HFFc6 (cell line): ENCODE results near the gene TTLL5. TPM values are rescaled to one million over a fixed set of nuclear protein-coding genes. Genes with fewer than 3 reads are reported as not detected.

Experiments used
- DNase-seq: peaks from one replicate; pipeline ENCODE4 v3.0.0-alpha.2; 2018
- H3K27ac Mint-ChIP-seq: 2 replicates; pipeline ENCODE4 v1.8.0; 2020; ENCODE audit warnings: mild to moderate bottlenecking, mixed read lengths
- H3K27me3 Mint-ChIP-seq: 2 replicates; pipeline ENCODE4 v1.8.0; 2021; ENCODE audit warnings: mild to moderate bottlenecking, moderate library complexity, mixed read lengths; ENCODE audit not compliant: insufficient read depth
- H3K36me3 Mint-ChIP-seq: 2 replicates; pipeline ENCODE4 v1.8.0; 2021; ENCODE audit warnings: low read depth, mixed read lengths
- H3K4me1 Mint-ChIP-seq: 2 replicates; pipeline ENCODE4 v1.8.0; 2020; ENCODE audit warnings: low read depth, mixed read lengths
- H3K4me3 Mint-ChIP-seq: 2 replicates; pipeline ENCODE4 v1.8.0; 2020; ENCODE audit warnings: mild to moderate bottlenecking, moderate library complexity, mixed read lengths
- H3K9me3 Mint-ChIP-seq: 2 replicates; pipeline ENCODE4 v1.8.0; 2020; ENCODE audit warnings: mild to moderate bottlenecking, mixed read lengths
- total RNA-seq, 6 experiments: library from RNA; stranded (reverse); fragmentation: NEBNext Ultra II Directional; extraction: Animal tissue kit (Norgen Biotek cat#: 25700); gene quantifications; 2 replicates in 1 of 6; 3 replicates in 5 of 6; pipeline ENCODE4 v1.2.3, GENCODE V29; 2021
- TF ChIP-seq, protein P1 (sequence below): fragments of 200-600 bp; sonication (generic); IDR thresholded peaks from 2 replicates; pipeline ENCODE4 v1.5.0; 2021; ENCODE audit warnings: antibody characterized with exemption, mild to moderate bottlenecking

TTLL5 gene
- total RNA-seq, 6 experiments from 2014 or later = 22.0 to 28.9 (median 25.0) TPM

- no peak overlapping the region for H3K4me3 Mint-ChIP-seq
- TF ChIP-seq, protein P1, sequence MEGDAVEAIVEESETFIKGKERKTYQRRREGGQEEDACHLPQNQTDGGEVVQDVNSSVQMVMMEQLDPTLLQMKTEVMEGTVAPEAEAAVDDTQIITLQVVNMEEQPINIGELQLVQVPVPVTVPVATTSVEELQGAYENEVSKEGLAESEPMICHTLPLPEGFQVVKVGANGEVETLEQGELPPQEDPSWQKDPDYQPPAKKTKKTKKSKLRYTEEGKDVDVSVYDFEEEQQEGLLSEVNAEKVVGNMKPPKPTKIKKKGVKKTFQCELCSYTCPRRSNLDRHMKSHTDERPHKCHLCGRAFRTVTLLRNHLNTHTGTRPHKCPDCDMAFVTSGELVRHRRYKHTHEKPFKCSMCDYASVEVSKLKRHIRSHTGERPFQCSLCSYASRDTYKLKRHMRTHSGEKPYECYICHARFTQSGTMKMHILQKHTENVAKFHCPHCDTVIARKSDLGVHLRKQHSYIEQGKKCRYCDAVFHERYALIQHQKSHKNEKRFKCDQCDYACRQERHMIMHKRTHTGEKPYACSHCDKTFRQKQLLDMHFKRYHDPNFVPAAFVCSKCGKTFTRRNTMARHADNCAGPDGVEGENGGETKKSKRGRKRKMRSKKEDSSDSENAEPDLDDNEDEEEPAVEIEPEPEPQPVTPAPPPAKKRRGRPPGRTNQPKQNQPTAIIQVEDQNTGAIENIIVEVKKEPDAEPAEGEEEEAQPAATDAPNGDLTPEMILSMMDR = 0 out of 2 replicates have a peak, but pooled peaks have one; percentile 30
- H3K27ac Mint-ChIP-seq = no peak overlapping the region
- peaks cover 13% of the 10 kb centered on the region; the same call in 1 of the 2 replicates for H3K4me1 Mint-ChIP-seq
- no peak for DNase-seq
- H3K27me3 Mint-ChIP-seq = no peaks in the 10 kb centered on the region
- H3K36me3 Mint-ChIP-seq = peaks cover 24% of the 10 kb centered on the region
- H3K9me3 Mint-ChIP-seq = no peaks in the 10 kb centered on the region
Observed at GRCh38 chr14:75793806-75794205, 132.8 kb downstream of the TTLL5 start.

DNA sequence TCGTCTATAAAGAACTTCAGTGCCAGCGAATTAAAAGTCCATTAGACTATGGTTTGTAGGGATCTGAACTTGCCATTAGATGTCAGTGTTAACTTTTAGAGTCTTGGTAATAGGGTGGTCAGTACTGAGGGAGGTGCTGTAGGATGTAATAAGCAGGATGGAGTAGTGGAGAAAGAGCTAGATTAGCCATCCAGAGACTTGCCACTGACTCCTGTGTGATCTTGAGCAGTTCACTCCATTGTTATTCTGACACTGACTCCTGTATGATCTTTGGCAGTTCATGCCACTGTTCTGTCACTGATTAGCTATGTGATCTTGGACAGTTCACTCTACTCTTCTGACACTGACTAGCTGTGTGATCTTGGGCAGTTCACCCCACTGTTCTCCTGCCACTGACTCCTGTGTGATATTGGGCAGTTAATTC is 133.6 kb downstream of the TTLL5 start:
- Mint-ChIP-seq H3K9me3 (no peaks in the 10 kb centered on the region), H3K36me3 (peaks cover 23% of the 10 kb centered on the region), H3K4me1 (peaks cover 13% of the 10 kb centered on the region; the same call in 1 of the 2 replicates), H3K27me3 (no peaks in the 10 kb centered on the region), H3K27ac (no peak overlapping the region), H3K4me3 (no peak overlapping the region)
- DNase-seq = peak; percentile 67
- TF ChIP-seq, protein P1 = peak; percentile 70

GRCh38 chr14:75800792-75801191 is 139.7 kb downstream of the TTLL5 start:
- TF ChIP-seq, protein P1 = peak; percentile 40
- H3K36me3 Mint-ChIP-seq = peaks cover 26% of the 10 kb centered on the region; the same call in 1 of the 2 replicates
- H3K27me3 Mint-ChIP-seq = no peaks in the 10 kb centered on the region; the same call in 1 of the 2 replicates
- H3K4me3 Mint-ChIP-seq = no peak overlapping the region
- DNase-seq = no peak
- H3K9me3 Mint-ChIP-seq = no peaks in the 10 kb centered on the region
- H3K4me1 Mint-ChIP-seq = no peaks in the 10 kb centered on the region
- H3K27ac Mint-ChIP-seq = no peak overlapping the region

DNA sequence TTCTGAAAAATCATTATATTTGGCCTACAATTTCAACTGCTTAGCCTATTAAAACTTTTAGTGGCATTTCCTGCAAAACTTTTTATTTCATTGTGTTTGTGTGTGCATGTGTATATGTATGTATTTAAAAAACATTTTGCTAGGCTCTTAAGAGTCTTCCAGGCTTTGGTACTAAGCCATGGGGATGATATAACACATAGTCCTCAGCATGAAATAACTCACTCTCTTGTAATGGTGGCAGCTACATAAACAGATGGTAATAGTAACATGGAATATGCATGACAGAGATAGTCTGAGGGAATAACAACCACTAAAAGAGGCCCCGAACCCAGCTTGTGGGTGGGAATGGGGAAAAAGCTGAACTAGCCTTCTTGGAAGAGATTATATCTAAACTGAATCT is 141.4 kb downstream of the TTLL5 start:
- TF ChIP-seq, protein P1 = no peak
- no peaks in the 10 kb centered on the region; the same call in 1 of the 2 replicates for H3K4me1 Mint-ChIP-seq
- no peaks in the 10 kb centered on the region; the same call in 1 of the 2 replicates for H3K27me3 Mint-ChIP-seq
- no peak overlapping the region for H3K4me3 Mint-ChIP-seq
- H3K9me3 Mint-ChIP-seq = no peaks in the 10 kb centered on the region
- no peak for DNase-seq
- no peak overlapping the region for H3K27ac Mint-ChIP-seq
- peaks cover 12% of the 10 kb centered on the region; the same call in 1 of the 2 replicates for H3K36me3 Mint-ChIP-seq

DNA sequence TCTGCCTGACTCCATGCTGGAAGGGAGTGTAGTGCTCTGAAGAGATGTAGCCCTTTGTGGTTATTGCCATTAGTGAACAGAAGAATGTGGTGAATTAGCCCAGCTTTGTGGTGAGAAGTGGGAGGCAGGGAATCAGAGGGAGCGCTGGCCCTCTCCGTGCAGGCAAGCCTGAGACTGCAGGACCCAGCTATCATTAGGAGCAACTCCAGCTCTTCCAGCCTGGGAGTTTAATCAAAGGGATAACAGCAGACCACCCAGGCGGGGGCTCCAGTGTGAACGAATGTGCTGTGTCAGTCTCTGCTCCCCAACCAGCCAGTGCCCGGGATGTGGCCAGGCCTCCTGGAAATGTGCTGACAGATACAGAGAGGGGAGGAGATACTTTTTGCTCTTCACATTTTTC is 142.7 kb downstream of the TTLL5 start:
- no peak for DNase-seq
- H3K27me3 Mint-ChIP-seq = no peaks in the 10 kb centered on the region; the same call in 1 of the 2 replicates
- H3K9me3 Mint-ChIP-seq = no peaks in the 10 kb centered on the region
- TF ChIP-seq, protein P1 = no peak
- H3K36me3 Mint-ChIP-seq = peaks cover 8% of the 10 kb centered on the region; the same call in 1 of the 2 replicates
- H3K4me3 Mint-ChIP-seq = no peak overlapping the region
- no peaks in the 10 kb centered on the region; the same call in 1 of the 2 replicates for H3K4me1 Mint-ChIP-seq
- H3K27ac Mint-ChIP-seq = no peak overlapping the region
